HCT116 (cell line): ENCODE data around the gene MPP7. TPM values are rescaled to one million over a fixed set of nuclear protein-coding genes. Genes with fewer than 3 reads are reported as not detected.

ENCODE experiments used
- ATAC-seq: fragments of 200-7000 bp; cut with Tn5 transposase; 2 replicates; pipeline ENCODE4 v1.9.1; 2020; ENCODE audit warnings: mild to moderate bottlenecking, moderate library complexity
- BruUV-seq: library from RNA; stranded (reverse); fragments of 400-500 nt; replicated peaks from 2 replicates; lab custom pipeline; 2021; lab: Mats Ljungman, UMichigan
- CTCF ChIA-PET: fragments of 300-600 bp; sonication (Branson Sonifier 250); formaldehyde crosslinking; loops from one replicate; lab custom pipeline; 2021; ENCODE audit warnings: antibody characterized with exemption; lab: Charles Lee
- POLR2A ChIA-PET: fragments of 300-600, 350-600 bp; sonication (Branson Sonifier 250); formaldehyde crosslinking; loops from one replicate; lab custom pipeline; 2021; ENCODE audit warnings: antibody characterized with exemption; lab: Charles Lee
- RAD21 ChIA-PET, 2 experiments: fragments of 300-600 bp; sonication (Branson Sonifier 250); formaldehyde crosslinking; loops; one replicate each; lab custom pipeline; 2023; ENCODE audit warnings: low total read pairs in 2 of 2; ENCODE audit not compliant: uncharacterized antibody in 2 of 2, unreplicated experiment in 2 of 2, low non-redundant PET in 1 of 2; lab: Charles Lee
- DNase-seq: peaks from one replicate; pipeline ENCODE4 v3.0.0-alpha.2; 2010; ENCODE audit warnings: low read depth, low spot score
- H2AFZ ChIP-seq: fragments of 200-600 bp; shearing (Covaris generic), sonication (generic); 2 replicates; pipeline ENCODE4 v1.6.1; 2017; ENCODE audit warnings: low read depth, mixed run types, mixed read lengths, antibody characterized with exemption, low read length; ENCODE audit not compliant: poor library complexity, severe bottlenecking
- H3K27ac ChIP-seq: 2 replicates; pipeline ENCODE4 v1.5.1; 2012; ENCODE audit warnings: low read depth, low read length
- H3K27me3 ChIP-seq: fragments of 200-600 bp; sonication (generic); 2 replicates; pipeline ENCODE4 v1.6.1; 2016; ENCODE audit warnings: mixed run types, low read length, mixed read lengths; ENCODE audit not compliant: insufficient read depth
- H3K36me3 ChIP-seq, 2 experiments: fragments of 200-500 bp in 1 of 2; fragments of 200-600 bp in 1 of 2; sonication (Bioruptor generic) in 1 of 2; sonication (generic) in 1 of 2; 2 replicates each; pipeline versions ENCODE4 v1.5.1 to v1.6.1; 2014 to 2016; ENCODE audit warnings: low read length in 2 of 2, inconsistent platforms in 1 of 2, mixed read lengths in 1 of 2, mixed run types in 1 of 2; ENCODE audit not compliant: insufficient read depth in 2 of 2, control insufficient read depth in 1 of 2
- H3K4me1 ChIP-seq, 2 experiments: fragments of 200-600 bp in 1 of 2; sonication (generic) in 1 of 2; 2 replicates each; pipeline versions ENCODE4 v1.5.1 to v1.6.1; 2012 to 2017; ENCODE audit warnings: low read length in 2 of 2, inconsistent platforms in 1 of 2, mild to moderate bottlenecking in 1 of 2, mixed read lengths in 1 of 2, mixed run types in 1 of 2, moderate library complexity in 1 of 2; ENCODE audit not compliant: insufficient read depth in 2 of 2, control insufficient read depth in 1 of 2
- H3K4me2 ChIP-seq: fragments of 200-600 bp; sonication (generic); 2 replicates; pipeline ENCODE4 v1.6.1; 2017; ENCODE audit warnings: mixed run types, low read length, mixed read lengths
- H3K4me3 ChIP-seq, 2 experiments: fragments of 200-600 bp in 1 of 2; sonication (generic) in 1 of 2; replicated peaks in 1 of 2; 2 replicates each; pipeline ENCODE4 v1.5.1; 2011 to 2016; ENCODE audit warnings: low read length in 2 of 2, control low read depth in 1 of 2, low read depth in 1 of 2, mild to moderate bottlenecking in 1 of 2, mixed read lengths in 1 of 2, mixed run types in 1 of 2
- H3K79me2 ChIP-seq: fragments of 200-600 bp; sonication (generic); 2 replicates; pipeline ENCODE4 v1.6.1; 2017; ENCODE audit warnings: mild to moderate bottlenecking, mixed run types, low read length, moderate library complexity, mixed read lengths; ENCODE audit not compliant: insufficient read depth
- H3K9ac ChIP-seq: fragments of 200-600 bp; sonication (generic); 2 replicates; pipeline ENCODE4 v1.6.1; 2016; ENCODE audit warnings: low read length, mixed read lengths
- H3K9me2 ChIP-seq: fragments of 200-600 bp; sonication (generic), shearing (Covaris generic); 2 replicates; pipeline ENCODE4 v1.6.1; 2017; ENCODE audit warnings: mixed run types, mild to moderate bottlenecking, moderate library complexity; ENCODE audit not compliant: insufficient read depth
- H3K9me3 ChIP-seq, 2 experiments: fragments of 200-500 bp in 1 of 2; fragments of 200-600 bp in 1 of 2; sonication (Bioruptor generic) in 1 of 2; sonication (generic) in 1 of 2; 2 replicates each; pipeline ENCODE4 v1.6.1; 2014 to 2017; ENCODE audit warnings: low read length in 2 of 2, mixed read lengths in 2 of 2, inconsistent platforms in 1 of 2, low read depth in 1 of 2, mild to moderate bottlenecking in 1 of 2, mixed run types in 1 of 2, moderate library complexity in 1 of 2; ENCODE audit not compliant: control insufficient read depth in 1 of 2, insufficient read depth in 1 of 2
- H4K20me1 ChIP-seq: fragments of 200-600 bp; sonication (generic), shearing (Covaris generic); 2 replicates; pipeline ENCODE4 v1.6.1; 2017; ENCODE audit warnings: mixed run types, mild to moderate bottlenecking, moderate library complexity; ENCODE audit not compliant: insufficient read depth
- CBX3 ChIP-seq: IDR thresholded peaks from 2 replicates; pipeline ENCODE4 v1.6.1; 2012; ENCODE audit warnings: low read depth
- CEBPB ChIP-seq: IDR thresholded peaks from 2 replicates; pipeline ENCODE4 v1.6.1; 2012; ENCODE audit warnings: low read depth
- CTCF ChIP-seq, 3 experiments: fragments of 200-600 bp in 1 of 3; sonication (generic) in 1 of 3; IDR thresholded peaks in 2 of 3; conservative IDR thresholded peaks in 1 of 3; 2 replicates each; pipeline ENCODE4 v1.5.1; 2012 to 2017; ENCODE audit warnings: low read depth in 2 of 3, low read length in 2 of 3, antibody characterized with exemption in 1 of 3, borderline replicate concordance in 1 of 3, control low read depth in 1 of 3, mild to moderate bottlenecking in 1 of 3, mixed read lengths in 1 of 3, mixed run types in 1 of 3, moderate library complexity in 1 of 3; ENCODE audit not compliant: insufficient read depth in 1 of 3
- EGR1 ChIP-seq: IDR thresholded peaks from 2 replicates; pipeline ENCODE4 v1.6.1; 2012; ENCODE audit warnings: low read depth
- EZH2phosphoT487 ChIP-seq: fragments of 200-600 bp; IDR thresholded peaks from 2 replicates; pipeline ENCODE4 v1.6.1; 2018; ENCODE audit warnings: antibody characterized with exemption, borderline replicate concordance
- FOSL1 ChIP-seq: IDR thresholded peaks from 2 replicates; pipeline ENCODE4 v1.6.1; 2012; ENCODE audit warnings: low read depth
- JUND ChIP-seq: IDR thresholded peaks from 2 replicates; pipeline ENCODE4 v1.6.1; 2012
- POLR2A ChIP-seq: IDR thresholded peaks from 2 replicates; pipeline ENCODE4 v1.7.0; 2011; ENCODE audit warnings: borderline replicate concordance; ENCODE audit not compliant: insufficient read depth, insufficient read length; ENCODE audit errors: extremely low read depth
- POLR2AphosphoS5 ChIP-seq: IDR thresholded peaks from 2 replicates; pipeline ENCODE4 v1.6.1; 2011; ENCODE audit warnings: mild to moderate bottlenecking, low read depth, low read length, moderate library complexity
- RAD21 ChIP-seq: IDR thresholded peaks from 2 replicates; pipeline ENCODE4 v1.6.1; 2012; ENCODE audit warnings: low read depth, mild to moderate bottlenecking
- REST ChIP-seq: IDR thresholded peaks from 2 replicates; pipeline ENCODE4 v1.6.1; 2012; ENCODE audit warnings: low read depth
- SIN3A ChIP-seq: IDR thresholded peaks from 2 replicates; pipeline ENCODE4 v1.6.1; 2012; ENCODE audit warnings: low read depth
- SRF ChIP-seq: IDR thresholded peaks from 2 replicates; pipeline ENCODE4 v1.6.1; 2012; ENCODE audit warnings: low read depth
- YY1 ChIP-seq: IDR thresholded peaks from 2 replicates; pipeline ENCODE4 v1.6.1; 2011; ENCODE audit warnings: low read length, low read depth, moderate library complexity, mild to moderate bottlenecking; ENCODE audit not compliant: insufficient replicate concordance; ENCODE audit errors: extremely low read depth
- intact Hi-C: fragments of 100-400 bp; cut with micrococcal nuclease; formaldehyde crosslinking; loops from 2 replicates; pipeline ENCODE4 v1.10.0; 2022
- total RNA-seq: library from RNA; stranded (reverse); gene quantifications from one replicate; pipeline ENCODE4 v1.2.1, GENCODE V29; 2021; ENCODE audit not compliant: unreplicated experiment

MPP7 gene
- total RNA-seq, 1 experiment from 2014 or later: 64.5 TPM

- TF ChIP-seq YY1 (no peak), SRF (no peak), CEBPB (no peak)
Observed at GRCh38 chr10:28296023-28296422, 6.8 kb downstream of the MPP7 start (continued).

GRCh38 chr10:28295336-28295735 lies 7.5 kb downstream of the MPP7 start:
- Histone ChIP-seq H3K36me3 (no peaks in the 10 kb centered on the region), H3K27me3 (no peaks in the 10 kb centered on the region), H3K9me2 (no peaks in the 10 kb centered on the region), H3K4me1 (peaks cover 50 to 59% of the 10 kb centered on the region in 2 experiments), H3K9ac (no peak overlapping the region), H3K4me2 (no peak overlapping the region), H3K9me3 (no peaks in the 10 kb centered on the region), H3K27ac (no peak overlapping the region), H3K79me2 (peaks cover 20% of the 10 kb centered on the region; the same call in 1 of the 2 replicates), H2AFZ (no peak overlapping the region), H4K20me1 (no peaks in the 10 kb centered on the region), H3K4me3 (no peak overlapping the region)
- ATAC-seq (no peak), DNase-seq (no peak)
- intact Hi-C loops: no loop called here
- ChIA-PET POLR2A (interaction anchor here (4.5 kb wide), 1 partner anchor 8 kb away, joined by 20 read pairs; the partner anchor contains the start of gene MPP7), CTCF (no interaction called here), RAD21 (interaction anchor here in 1 of 2 experiments (1.1 kb wide), 1 partner anchor 8 kb away, joined by 3 read pairs; no protein-coding TSS in a partner anchor)
- no TSS peak for BruUV-seq
- no peak for TF ChIP-seq POLR2AphosphoS5
- no peak for TF ChIP-seq SIN3A
- no peak for TF ChIP-seq EZH2phosphoT487

GRCh38 chr10:28294809-28295208 lies 8.1 kb downstream of the MPP7 start:
- POLR2A ChIA-PET: interaction anchor here (4.5 kb wide), 1 partner anchor 8 kb away, joined by 20 read pairs; the partner anchor contains the start of gene MPP7
- no peak overlapping the region for H3K4me2 ChIP-seq
- no TSS peak for BruUV-seq
- 0 out of 2 replicates have a peak, but pooled peaks cover 16% of the 10 kb centered on the region for H3K79me2 ChIP-seq
- no peaks in the 10 kb centered on the region for H3K27me3 ChIP-seq
- intact Hi-C loops: no loop called here
- no peak overlapping the region for H3K9ac ChIP-seq
- no peak for ATAC-seq
- H3K9me2 ChIP-seq: no peaks in the 10 kb centered on the region
- DNase-seq: no peak
- H3K4me1 ChIP-seq: peaks cover 46 to 54% of the 10 kb centered on the region in 2 experiments
- H3K27ac ChIP-seq: no peak overlapping the region
- no peak overlapping the region for H3K4me3 ChIP-seq
- RAD21 ChIA-PET: interaction anchor here in 1 of 2 experiments (1.1 kb wide), 1 partner anchor 8 kb away, joined by 3 read pairs; no protein-coding TSS in a partner anchor
- H2AFZ ChIP-seq: no peak overlapping the region
- H4K20me1 ChIP-seq: no peaks in the 10 kb centered on the region
- H3K9me3 ChIP-seq: no peaks in the 10 kb centered on the region
- H3K36me3 ChIP-seq: no peaks in the 10 kb centered on the region
- CTCF ChIA-PET: no interaction called here
- no peak for TF ChIP-seq YY1
- no peak for TF ChIP-seq CBX3
- TF ChIP-seq CTCF (IDR thresholded peaks at IDR 0.05 in 2 of 3, conservative IDR thresholded peaks at IDR 0.05 in 1 of 3; ENCODE audit: borderline replicate concordance in 1 of 3, insufficient read depth in 1 of 3, low read depth in 2 of 3, low read length in 2 of 3): no peak
- no peak for TF ChIP-seq POLR2A
- TF ChIP-seq SIN3A: no peak
- TF ChIP-seq JUND: no peak
- TF ChIP-seq REST: no peak
- TF ChIP-seq FOSL1: no peak
- no peak for TF ChIP-seq EGR1
- no peak for TF ChIP-seq SRF
- TF ChIP-seq RAD21: no peak
